HEK293T (cell line): ENCODE measurements around the gene ZNF610.
"Not testable (repeated sequence)": the region's sequence is repeated elsewhere in the genome, so short reads cannot be mapped to it uniquely, and the experiment has no call there.

Experiments used
- CTCF ChIA-PET: fragments of 350-600 bp; formaldehyde crosslinking; extraction: SDS; loops from one replicate; lab custom pipeline; 2021; ENCODE audit warnings: antibody characterized with exemption, inconsistent platforms; lab: Yijun Ruan, JAX
- POLR2A ChIA-PET: fragments of 350-600 bp; formaldehyde crosslinking; extraction: SDS; loops from one replicate; lab custom pipeline; 2020; ENCODE audit warnings: antibody characterized with exemption, inconsistent platforms; lab: Yijun Ruan, JAX
- DNase-seq: peaks from one replicate; pipeline ENCODE4 v3.0.0; 2012; ENCODE audit warnings: mixed read lengths; ENCODE audit errors: extremely low spot score
- ARNT ChIP-seq: fragments of 450-650 bp; IDR thresholded peaks from 2 replicates; pipeline ENCODE4 v1.6.1; 2017; ENCODE audit warnings: mild to moderate bottlenecking
- BHLHE40 ChIP-seq: fragments of 450-650 bp; IDR thresholded peaks from 2 replicates; pipeline ENCODE4 v1.6.1; 2016; ENCODE audit warnings: mild to moderate bottlenecking, moderate library complexity, borderline replicate concordance
- CTBP1 ChIP-seq: fragments of 450-650 bp; IDR thresholded peaks from 2 replicates; pipeline ENCODE4 v1.6.1; 2016; ENCODE audit warnings: borderline replicate concordance
- ELF4 ChIP-seq: fragments of 450-650 bp; IDR thresholded peaks from 2 replicates; pipeline ENCODE4 v1.6.1; 2017; ENCODE audit warnings: antibody characterized with exemption
- FOXA1 ChIP-seq: fragments of 450-650 bp; IDR thresholded peaks from 2 replicates; pipeline ENCODE4 v1.6.1; 2016; ENCODE audit warnings: mild to moderate bottlenecking
- FOXK2 ChIP-seq: fragments of 450-650 bp; IDR thresholded peaks from 2 replicates; pipeline ENCODE4 v1.6.1; 2016; ENCODE audit warnings: mild to moderate bottlenecking
- FOXM1 ChIP-seq: fragments of 450-650 bp; IDR thresholded peaks from 2 replicates; pipeline ENCODE4 v1.6.1; 2017; ENCODE audit warnings: mild to moderate bottlenecking, borderline replicate concordance
- HDGF ChIP-seq: fragments of 450-650 bp; IDR thresholded peaks from 2 replicates; pipeline ENCODE4 v1.6.1; 2017; ENCODE audit warnings: antibody characterized with exemption, borderline replicate concordance
- L3MBTL2 ChIP-seq: fragments of 450-650 bp; conservative IDR thresholded peaks from 2 replicates; pipeline ENCODE4 v1.6.1; 2016; ENCODE audit warnings: mild to moderate bottlenecking
- LEF1 ChIP-seq: fragments of 450-650 bp; IDR thresholded peaks from 2 replicates; pipeline ENCODE4 v1.6.1; 2017; ENCODE audit warnings: mild to moderate bottlenecking, borderline replicate concordance
- NFRKB ChIP-seq: fragments of 450-650 bp; IDR thresholded peaks from 2 replicates; pipeline ENCODE4 v1.6.1; 2016; ENCODE audit warnings: mild to moderate bottlenecking, moderate library complexity
- PKNOX1 ChIP-seq: fragments of 450-650 bp; IDR thresholded peaks from 2 replicates; pipeline ENCODE4 v1.6.1; 2016
- SP1 ChIP-seq: fragments of 450-650 bp; IDR thresholded peaks from 2 replicates; pipeline ENCODE4 v1.6.1; 2017
- SUZ12 ChIP-seq: fragments of 450-650 bp; IDR thresholded peaks from 2 replicates; pipeline ENCODE4 v1.6.1; 2016; ENCODE audit warnings: mild to moderate bottlenecking
- TARDBP ChIP-seq: fragments of 450-650 bp; IDR thresholded peaks from 2 replicates; pipeline ENCODE4 v1.6.1; 2016
- ZNF384 ChIP-seq: fragments of 450-650 bp; IDR thresholded peaks from 2 replicates; pipeline ENCODE4 v1.6.1; 2016

ZNF610 gene

GRCh38 chr19:52296773-52297600 is 39.1 kb upstream of the ZNF610 start, which contains the start of gene ZNF480:
Gene ZNF480 (plus strand): TSS chr19:52297169. CDS start chr19:52300413, 3,244 bp downstream.
- POLR2A ChIA-PET = no interaction called here
- DNase-seq = peak; percentile 82
- TF ChIP-seq ELF4 = peak; percentile 60; the same call in 1 of the 2 replicates
- no peak for TF ChIP-seq NFRKB
- peak; percentile 14; the same call in 1 of the 2 replicates for TF ChIP-seq L3MBTL2
- CTCF ChIA-PET = no interaction called here

DNA sequence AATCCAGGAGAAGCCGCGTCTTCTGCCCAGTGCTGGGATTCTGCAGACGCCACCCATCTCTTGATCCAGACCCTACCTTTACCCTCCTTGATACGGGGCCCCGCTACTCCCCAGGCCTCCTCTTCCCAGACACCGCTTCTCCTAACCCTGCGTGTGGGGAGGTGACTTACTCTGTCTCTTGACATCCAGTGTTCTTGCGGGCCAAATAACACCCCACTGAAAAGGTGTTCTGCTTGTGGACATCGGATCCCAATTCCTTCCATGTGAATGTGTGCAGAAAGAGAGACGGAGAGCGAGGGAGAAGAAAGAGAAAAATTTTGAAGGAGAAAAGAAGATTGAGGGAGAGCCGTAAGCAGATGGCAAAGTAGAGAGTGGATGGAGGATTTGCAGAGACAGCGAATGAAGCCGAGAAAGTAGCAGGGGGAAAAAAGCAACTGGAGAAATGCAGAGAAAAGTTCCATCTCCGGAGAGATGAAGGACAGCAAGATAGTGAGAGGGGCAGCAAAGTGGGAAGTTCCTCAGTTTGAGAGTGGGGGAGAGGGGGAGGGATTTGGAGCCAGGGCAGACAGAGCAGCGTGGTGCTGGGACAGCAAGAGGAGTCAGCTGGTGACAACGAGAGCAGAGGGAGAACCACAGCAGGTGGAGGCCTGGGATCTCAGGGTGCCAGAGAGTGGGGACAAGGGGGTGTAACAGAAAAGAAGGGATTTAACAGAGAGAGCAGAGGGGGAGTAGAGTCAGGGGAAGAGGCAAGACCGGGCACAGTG is 38.3 kb upstream of the ZNF610 start:
- TF ChIP-seq TARDBP = no peak
- TF ChIP-seq CTBP1 = no peak
- no peak for TF ChIP-seq ARNT
- TF ChIP-seq L3MBTL2 = 0 out of 2 replicates have a peak, but pooled peaks have one; percentile 7
- CTCF ChIA-PET = interaction anchor here (0.7 kb wide), 1 partner anchor 212 kb away, joined by 4 read pairs; no protein-coding TSS in a partner anchor
- POLR2A ChIA-PET = no interaction called here
- DNase-seq = no peak

DNA sequence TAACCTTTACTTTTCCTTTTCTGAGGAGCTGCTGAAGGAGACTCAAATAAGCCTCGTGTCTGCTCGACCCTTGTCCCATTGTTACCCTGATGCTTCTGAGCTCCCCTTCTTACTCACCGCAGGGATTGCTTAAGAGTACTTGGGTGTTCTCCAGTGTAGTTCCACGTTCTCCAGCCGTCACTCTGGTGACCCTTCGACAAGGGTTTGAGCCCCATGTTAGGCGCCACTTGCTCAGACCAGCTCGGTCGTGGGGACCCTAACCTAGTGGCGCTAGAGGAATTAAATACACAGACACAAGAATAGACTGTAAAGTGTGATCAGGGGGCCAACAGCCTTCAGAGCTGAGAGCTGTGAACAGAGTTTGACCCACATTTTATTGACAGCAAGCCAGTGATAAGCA is 28.8 kb upstream of the ZNF610 start:
- TF ChIP-seq NFRKB = no peak
- TF ChIP-seq FOXM1 = no peak
- TF ChIP-seq LEF1 = no peak
- no peak for TF ChIP-seq HDGF
- TF ChIP-seq TARDBP = no peak
- TF ChIP-seq FOXK2 = no peak
- no peak for TF ChIP-seq ARNT
- TF ChIP-seq FOXA1 = no peak
- no peak for TF ChIP-seq L3MBTL2
- TF ChIP-seq PKNOX1 = no peak
- TF ChIP-seq ELF4 = no peak
- TF ChIP-seq SP1 = no peak
- TF ChIP-seq SUZ12 = no peak
- TF ChIP-seq BHLHE40 = no peak
- TF ChIP-seq CTBP1 = no peak
- DNase-seq = no peak
- ChIA-PET POLR2A (no interaction called here), CTCF (no interaction called here)

DNA sequence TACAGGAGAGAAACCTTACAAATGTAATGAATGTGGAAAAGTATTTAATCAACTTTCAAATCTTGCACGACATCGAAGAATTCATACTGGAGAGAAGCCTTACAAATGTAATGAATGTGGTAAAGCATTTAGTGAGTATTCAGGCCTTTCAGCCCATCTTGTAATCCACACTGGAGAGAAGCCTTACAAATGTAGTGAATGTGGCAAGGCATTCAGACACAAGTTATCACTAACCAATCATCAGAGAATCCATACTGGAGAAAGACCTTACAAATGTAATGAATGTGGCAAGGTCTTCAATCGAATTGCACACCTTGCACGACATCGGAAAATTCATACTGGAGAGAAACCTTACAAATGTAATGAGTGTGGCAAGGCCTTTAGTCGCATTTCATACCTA is 13.6 kb upstream of the ZNF610 start:
- DNase-seq = no peak
- ChIA-PET CTCF (no interaction called here), POLR2A (no interaction called here)
- TF ChIP-seq HDGF = no peak
- no peak for TF ChIP-seq CTBP1
- TF ChIP-seq ELF4 = no peak

DNA sequence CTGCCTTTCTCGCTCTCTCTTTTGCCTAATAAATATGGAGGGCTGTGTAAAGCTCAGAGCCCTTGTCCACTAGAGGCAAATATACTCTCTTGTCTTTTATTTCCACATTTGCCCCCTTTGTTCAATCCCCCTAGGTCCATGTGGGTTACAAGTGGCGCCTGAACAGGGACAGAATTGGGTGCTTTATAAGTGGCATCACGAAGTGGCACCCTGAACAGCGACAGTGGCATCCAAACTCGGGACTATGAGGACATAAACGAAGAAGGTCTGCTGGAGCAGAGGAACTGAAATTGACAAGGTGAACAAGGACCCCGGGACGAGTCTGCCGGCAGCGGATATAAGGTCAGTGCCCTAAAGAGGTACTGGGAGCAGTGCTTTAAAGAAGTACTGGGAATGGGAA is 4.3 kb upstream of the ZNF610 start:
- ChIA-PET CTCF (no interaction called here), POLR2A (no interaction called here)
- no peak for DNase-seq
- TF ChIP-seq ZNF384 = no peak

GRCh38 chr19:52335768-52336116 is 301 bp upstream of the ZNF610 start:
- no peak for DNase-seq
- no peak for TF ChIP-seq TARDBP
- no peak for TF ChIP-seq HDGF
- TF ChIP-seq BHLHE40 = no peak
- TF ChIP-seq LEF1 = no peak
- TF ChIP-seq CTBP1 = no peak
- no peak for TF ChIP-seq ARNT
- ChIA-PET POLR2A (no interaction called here), CTCF (no interaction called here)

DNA sequence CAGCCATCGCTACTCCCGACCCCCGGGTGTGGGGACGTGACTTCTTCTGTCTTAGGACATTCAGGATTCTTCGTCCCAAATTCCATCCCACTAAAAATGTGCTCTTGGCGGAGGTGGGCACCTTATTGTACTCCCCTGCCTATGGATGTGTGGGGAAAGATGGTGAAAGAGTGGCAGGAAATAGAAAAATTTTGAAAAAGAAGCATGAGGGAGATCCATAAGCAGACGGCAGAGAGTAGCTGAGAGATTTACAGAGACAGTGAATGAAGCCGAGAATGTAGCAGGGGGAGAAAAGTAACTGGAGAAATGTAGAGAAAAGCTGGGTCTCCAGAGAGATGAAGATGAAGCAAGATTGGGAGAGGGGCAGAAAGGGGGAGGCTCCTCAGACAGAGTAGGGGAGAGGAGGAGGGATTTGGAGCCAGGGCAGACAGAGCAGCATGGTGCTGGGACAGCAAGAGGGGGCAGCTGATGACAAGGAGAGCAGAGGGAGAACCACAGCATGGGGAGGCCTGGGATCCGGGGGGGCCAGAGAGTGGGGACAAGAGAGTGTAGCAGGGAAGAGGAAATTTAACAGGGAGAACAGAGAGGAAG is 843 bp downstream of the ZNF610 start:
- CTCF ChIA-PET = no interaction called here
- POLR2A ChIA-PET = no interaction called here
- TF ChIP-seq ZNF384 (no peak), HDGF (no peak), CTBP1 (no peak), SUZ12 (no peak), PKNOX1 (no peak)
- DNase-seq = no peak

DNA sequence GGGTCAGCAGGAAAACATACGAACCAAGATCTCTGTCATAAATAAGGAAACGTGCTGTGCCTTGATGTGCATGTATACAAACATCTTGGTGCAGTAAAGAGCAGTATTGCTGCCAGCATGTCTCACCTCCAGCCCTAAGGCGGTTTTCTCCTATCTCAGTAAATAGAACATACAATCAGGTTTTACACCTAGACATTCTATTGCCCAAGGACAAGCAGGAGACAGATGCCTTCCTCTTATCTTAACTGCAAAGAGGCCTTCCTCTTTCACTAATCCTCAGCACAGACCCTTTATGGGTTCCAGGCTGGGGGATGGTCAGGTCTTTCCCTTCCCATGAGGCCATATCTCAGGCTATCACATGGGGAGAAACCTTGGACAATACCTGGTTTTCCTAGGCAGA is 3.0 kb downstream of the ZNF610 start:
- DNase-seq, CTCF ChIA-PET, POLR2A ChIA-PET: not testable (repeated sequence)
